Muscle layer of colon (tissue), 2 donors: ENCODE data around the gene MAP2K3.

ENCODE experiments used
- H3K27ac ChIP-seq: one replicate; pipeline ENCODE4 v1.7.0; 2013; ENCODE audit warnings: low read depth, mild to moderate bottlenecking, low read length, moderate library complexity
- H3K27me3 ChIP-seq, 2 donors: one replicate each; pipeline ENCODE4 v1.7.0; 2013; ENCODE audit warnings: low read length in 2 of 2, mild to moderate bottlenecking in 2 of 2; ENCODE audit not compliant: insufficient read depth in 2 of 2, control insufficient read depth in 1 of 2
- H3K36me3 ChIP-seq: one replicate; pipeline ENCODE4 v1.7.0; 2013; ENCODE audit warnings: mild to moderate bottlenecking, low read length; ENCODE audit not compliant: insufficient read depth
- H3K4me1 ChIP-seq: one replicate; pipeline ENCODE4 v1.7.0; 2013; ENCODE audit warnings: mild to moderate bottlenecking, low read length; ENCODE audit not compliant: insufficient read depth
- H3K4me3 ChIP-seq, 2 donors: one replicate each; pipeline ENCODE4 v1.7.0; 2013; ENCODE audit warnings: low read length in 2 of 2, low read depth in 1 of 2, mild to moderate bottlenecking in 1 of 2, moderate library complexity in 1 of 2
- H3K9ac ChIP-seq: one replicate; pipeline ENCODE4 v1.7.0; 2013; ENCODE audit warnings: low read length
- H3K9me3 ChIP-seq: one replicate; pipeline ENCODE4 v1.7.0; 2013; ENCODE audit warnings: mild to moderate bottlenecking, low read length
- donor health status: abdominal sarcoma.
- donor health status: Adenocarcinoma of cecum.

The MAP2K3 gene

GRCh38 chr17:21247552-21248258 is 36.8 kb upstream of the MAP2K3 start:
- Histone ChIP-seq H3K27ac (no peak overlapping the region), H3K36me3 (peaks cover under 1% of the 10 kb centered on the region), H3K9ac (no peak overlapping the region), H3K4me1 (peaks cover 14% of the 10 kb centered on the region), H3K9me3 (no peaks in the 10 kb centered on the region), H3K4me3 (no peak overlapping the region), H3K27me3 (no peaks in the 10 kb centered on the region)

- no peaks in the 10 kb centered on the region for H3K9me3 ChIP-seq
- H3K9ac ChIP-seq, result no peak overlapping the region
- H3K27ac ChIP-seq, result no peak overlapping the region
- peaks cover 14% of the 10 kb centered on the region for H3K4me1 ChIP-seq
- no peaks in the 10 kb centered on the region for H3K36me3 ChIP-seq
- no peak overlapping the region for H3K4me3 ChIP-seq
- H3K27me3 ChIP-seq, result no peaks in the 10 kb centered on the region
Observed at GRCh38 chr17:21248500-21248899, 36.0 kb upstream of the MAP2K3 start.

GRCh38 chr17:21249086-21249795 is 35.3 kb upstream of the MAP2K3 start:
- Histone ChIP-seq H3K4me3 (no peak overlapping the region), H3K4me1 (peaks cover 21% of the 10 kb centered on the region), H3K9ac (no peak overlapping the region), H3K36me3 (no peaks in the 10 kb centered on the region), H3K27me3 (no peaks in the 10 kb centered on the region), H3K27ac (no peak overlapping the region), H3K9me3 (no peaks in the 10 kb centered on the region)

GRCh38 chr17:21249920-21250703 is 34.4 kb upstream of the MAP2K3 start:
- no peaks in the 10 kb centered on the region for H3K27me3 ChIP-seq
- H3K9me3 ChIP-seq, result no peaks in the 10 kb centered on the region
- H3K27ac ChIP-seq, result no peak overlapping the region
- no peak overlapping the region for H3K4me3 ChIP-seq
- peaks cover 21% of the 10 kb centered on the region for H3K4me1 ChIP-seq
- H3K9ac ChIP-seq, result no peak overlapping the region
- no peaks in the 10 kb centered on the region for H3K36me3 ChIP-seq

- H3K9me3 ChIP-seq, result no peaks in the 10 kb centered on the region
- H3K4me1 ChIP-seq, result peaks cover 21% of the 10 kb centered on the region
- no peak overlapping the region for H3K27ac ChIP-seq
- H3K36me3 ChIP-seq, result no peaks in the 10 kb centered on the region
- H3K4me3 ChIP-seq, result no peak overlapping the region
- H3K27me3 ChIP-seq, result no peaks in the 10 kb centered on the region
- H3K9ac ChIP-seq, result no peak overlapping the region
Observed at GRCh38 chr17:21250854-21251253, 33.7 kb upstream of the MAP2K3 start.

- no peak overlapping the region for H3K27ac ChIP-seq
- H3K4me3 ChIP-seq, result no peak overlapping the region
- H3K9ac ChIP-seq, result no peak overlapping the region
- H3K27me3 ChIP-seq, result no peaks in the 10 kb centered on the region
- peaks cover 21% of the 10 kb centered on the region for H3K4me1 ChIP-seq
- no peaks in the 10 kb centered on the region for H3K9me3 ChIP-seq
- no peaks in the 10 kb centered on the region for H3K36me3 ChIP-seq
Observed at GRCh38 chr17:21251337-21252010, 33.0 kb upstream of the MAP2K3 start.

- Histone ChIP-seq H3K4me1 (peaks cover 21% of the 10 kb centered on the region), H3K9ac (peak overlapping the region; percentile 50), H3K4me3 (peak overlapping the region; percentile 60 to 71), H3K36me3 (no peaks in the 10 kb centered on the region), H3K27ac (peak overlapping the region; percentile 34), H3K27me3 (no peaks in the 10 kb centered on the region), H3K9me3 (no peaks in the 10 kb centered on the region)
Observed at GRCh38 chr17:21252289-21252795, 32.2 kb upstream of the MAP2K3 start.

- Histone ChIP-seq H3K9ac (peak within 1 kb of the TSS; percentile 50), H3K27ac (peak within 1 kb of the TSS; percentile 89), H3K4me1 (peaks cover 21% of the 10 kb centered on the region), H3K36me3 (no peaks in the 10 kb centered on the region), H3K9me3 (no peaks in the 10 kb centered on the region), H3K27me3 (no peaks in the 10 kb centered on the region), H3K4me3 (peak within 1 kb of the TSS; percentile 64 to 71)
Observed at GRCh38 chr17:21252796-21253645, 31.5 kb upstream of the MAP2K3 start, which contains the start of gene NATD1. Gene NATD1 (minus strand): TSS chr17:21253410. CDS start chr17:21253264, 146 bp downstream.

- peak overlapping the region; percentile 64 to 71 for H3K4me3 ChIP-seq
- no peak overlapping the region for H3K9ac ChIP-seq
- H3K9me3 ChIP-seq, result no peaks in the 10 kb centered on the region
- no peaks in the 10 kb centered on the region for H3K36me3 ChIP-seq
- no peaks in the 10 kb centered on the region for H3K27me3 ChIP-seq
- peaks cover 21% of the 10 kb centered on the region for H3K4me1 ChIP-seq
- peak overlapping the region; percentile 89 for H3K27ac ChIP-seq
Observed at GRCh38 chr17:21253646-21254441, 30.7 kb upstream of the MAP2K3 start.

GRCh38 chr17:21258593-21258992 is 25.9 kb upstream of the MAP2K3 start:
- Histone ChIP-seq H3K27ac (no peak overlapping the region), H3K9ac (no peak overlapping the region), H3K4me1 (peaks cover 6% of the 10 kb centered on the region), H3K9me3 (no peaks in the 10 kb centered on the region), H3K36me3 (no peaks in the 10 kb centered on the region), H3K4me3 (no peak overlapping the region), H3K27me3 (no peaks in the 10 kb centered on the region)
